Endothelial cell of umbilical vein (primary cell): ENCODE data around the gene GUCA2A. TPM values are rescaled to one million over a fixed set of nuclear protein-coding genes. Genes with fewer than 3 reads are reported as not detected.

Experiments
- BruUV-seq: library from RNA; stranded (reverse); fragments of 400-500 nt; replicated peaks from 2 replicates; lab custom pipeline; 2021; lab: Mats Ljungman, UMichigan
- CTCF ChIA-PET: fragments of 300-600, 350-600 bp; sonication (Branson Sonifier 250); formaldehyde crosslinking; loops from one replicate; lab custom pipeline; 2021; ENCODE audit warnings: antibody characterized with exemption, inconsistent platforms; lab: Charles Lee
- POLR2A ChIA-PET: fragments of 300-600, 350-600 bp; sonication (Branson Sonifier 250); formaldehyde crosslinking; loops from one replicate; lab custom pipeline; 2021; ENCODE audit warnings: antibody characterized with exemption, inconsistent platforms; lab: Charles Lee
- DNase-seq: peaks from one replicate; pipeline ENCODE4 v3.0.0-alpha.2; 2011; ENCODE audit warnings: low read depth, low spot score
- FAIRE-seq: peaks from 2 replicates; lab custom pipeline; 2011; peaks lifted over from hg19 to GRCh38; lab: Jason Lieb, UNC
- H2AFZ ChIP-seq: 2 replicates; pipeline ENCODE4 v1.6.0; 2012; ENCODE audit warnings: low read depth, low read length, control low read depth, inconsistent platforms
- H3K27ac ChIP-seq: 2 replicates; pipeline ENCODE4 v1.5.1; 2011; ENCODE audit warnings: low read depth, mild to moderate bottlenecking, control low read depth, low read length, moderate library complexity; ENCODE audit not compliant: insufficient read depth
- H3K27me3 ChIP-seq, 2 experiments: 2 replicates each; pipeline versions ENCODE4 v1.6.0 to v1.6.1; 2011; ENCODE audit warnings: low read length in 2 of 2, mixed read lengths in 1 of 2; ENCODE audit not compliant: control insufficient read depth in 2 of 2, insufficient read depth in 2 of 2
- H3K36me3 ChIP-seq, 2 experiments: 2 replicates in 1 of 2; 3 replicates in 1 of 2; pipeline ENCODE4 v1.5.1; 2011; ENCODE audit warnings: low read length in 2 of 2, mild to moderate bottlenecking in 1 of 2, moderate library complexity in 1 of 2; ENCODE audit not compliant: control insufficient read depth in 2 of 2, insufficient read depth in 2 of 2; ENCODE audit errors: extremely low read depth in 1 of 2
- H3K4me1 ChIP-seq: 3 replicates; pipeline ENCODE4 v1.5.1; 2011; ENCODE audit warnings: mild to moderate bottlenecking, low read length; ENCODE audit not compliant: control insufficient read depth, insufficient read depth; ENCODE audit errors: extremely low read depth
- H3K4me2 ChIP-seq: 2 replicates; pipeline ENCODE4 v1.6.1; 2011; ENCODE audit warnings: low read length, control low read depth, mixed read lengths; ENCODE audit not compliant: insufficient read depth
- H3K4me3 ChIP-seq, 3 experiments: fragments of 200-600 bp in 1 of 3; sonication (generic), shearing (Covaris generic) in 1 of 3; replicated peaks in 1 of 3; 2 replicates each; pipeline ENCODE4 v1.5.1; 2011 to 2016; ENCODE audit warnings: control low read depth in 3 of 3, low read length in 3 of 3, mild to moderate bottlenecking in 2 of 3, inconsistent platforms in 1 of 3, low read depth in 1 of 3, moderate library complexity in 1 of 3; ENCODE audit not compliant: insufficient read depth in 1 of 3
- H3K79me2 ChIP-seq: 2 replicates; pipeline ENCODE4 v1.6.0; 2012; ENCODE audit warnings: low read length, inconsistent platforms; ENCODE audit not compliant: control insufficient read depth, insufficient read depth
- H3K9ac ChIP-seq: replicated peaks from 2 replicates; pipeline ENCODE3; 2011; ENCODE audit warnings: low read length, control low read depth; ENCODE audit not compliant: insufficient read depth; ENCODE audit errors: extremely low read depth
- H3K9me1 ChIP-seq: replicated peaks from 3 replicates; pipeline ENCODE4 v1.6.0; 2011; ENCODE audit warnings: mild to moderate bottlenecking, low read length; ENCODE audit not compliant: control insufficient read depth, insufficient read depth; ENCODE audit errors: extremely low read depth
- H3K9me3 ChIP-seq: replicated peaks from 2 replicates; pipeline ENCODE4 v1.5.1; 2012; ENCODE audit warnings: low read length, inconsistent platforms; ENCODE audit not compliant: control insufficient read depth, insufficient read depth
- H4K20me1 ChIP-seq: replicated peaks from 2 replicates; pipeline ENCODE3; 2011; ENCODE audit warnings: mild to moderate bottlenecking, low read length; ENCODE audit not compliant: control insufficient read depth, insufficient read depth; ENCODE audit errors: extremely low read depth
- EZH2 ChIP-seq: IDR thresholded peaks from 2 replicates; pipeline ENCODE4 v1.6.1; 2012; ENCODE audit warnings: borderline replicate concordance, low read depth, mild to moderate bottlenecking, moderate library complexity, low read length, inconsistent platforms; ENCODE audit not compliant: severe bottlenecking
- GATA2 ChIP-seq: IDR thresholded peaks from 2 replicates; pipeline ENCODE4 v1.7.0; 2011; ENCODE audit warnings: low read depth, mild to moderate bottlenecking, moderate library complexity, mixed read lengths, low read length; ENCODE audit not compliant: insufficient read length, insufficient read depth
- MYC ChIP-seq: IDR thresholded peaks from one replicate; pipeline ENCODE4 v1.6.1; 2011; ENCODE audit warnings: mild to moderate bottlenecking, low read depth, low read length
- POLR2A ChIP-seq: IDR thresholded peaks from 2 replicates; pipeline ENCODE4 v1.6.1; 2012; ENCODE audit warnings: low read depth, mild to moderate bottlenecking, control low read depth, low read length
- POLR2AphosphoS5 ChIP-seq: IDR thresholded peaks from 2 replicates; pipeline ENCODE4 v1.6.1; 2012; ENCODE audit warnings: low read depth, mild to moderate bottlenecking, control low read depth, low read length, moderate library complexity; ENCODE audit not compliant: insufficient read depth
- dilution Hi-C: fragments of 300-500 bp; cut with MboI; formaldehyde crosslinking; loops from one replicate; pipeline ENCODE4 v1.15.0; 2019; ENCODE audit warnings: low sequenced_read_pairs; ENCODE audit not compliant: extremely low pct_ligation_motif_present
- intact Hi-C: fragments of 100-400 bp; cut with micrococcal nuclease; formaldehyde crosslinking; loops from one replicate; pipeline ENCODE4 v1.10.0; 2022
- polyA plus RNA-seq, 4 experiments: library from polyadenylated mRNA; depleted of rRNA in 3 of 4; stranded (reverse) in 3 of 4; unstranded in 1 of 4; fragments of >200 nt; gene quantifications; 2 replicates each; pipeline versions ENCODE4 v1.2.1 to v1.2.3, GENCODE V29; 2011 to 2012; ENCODE audit warnings: missing spikeins in 1 of 4
- total RNA-seq: library from RNA; stranded (reverse); gene quantifications from 2 replicates; pipeline ENCODE4 v1.2.3, GENCODE V29; 2021
- TF ChIP-seq, protein P1 (sequence below), 2 donors: IDR thresholded peaks; 1 replicate in 1 of 2; 2 replicates in 1 of 2; pipeline ENCODE4 v1.5.1; 2011; ENCODE audit warnings: low read length in 2 of 2, mild to moderate bottlenecking in 2 of 2, moderate library complexity in 2 of 2, control low read depth in 1 of 2, inconsistent platforms in 1 of 2, low read depth in 1 of 2; ENCODE audit not compliant: insufficient read depth in 1 of 2; ENCODE audit errors: extremely low read depth in 1 of 2
- TF ChIP-seq, protein P2 (sequence below): IDR thresholded peaks from 2 replicates; pipeline ENCODE4 v1.6.1; 2011; ENCODE audit not compliant: insufficient read depth, insufficient read length

GUCA2A gene
- total and polyA plus RNA-seq, 2 donors (not counting 3 experiments of a cell fraction or from before 2014, with no cell fraction given) = not detected

DNA sequence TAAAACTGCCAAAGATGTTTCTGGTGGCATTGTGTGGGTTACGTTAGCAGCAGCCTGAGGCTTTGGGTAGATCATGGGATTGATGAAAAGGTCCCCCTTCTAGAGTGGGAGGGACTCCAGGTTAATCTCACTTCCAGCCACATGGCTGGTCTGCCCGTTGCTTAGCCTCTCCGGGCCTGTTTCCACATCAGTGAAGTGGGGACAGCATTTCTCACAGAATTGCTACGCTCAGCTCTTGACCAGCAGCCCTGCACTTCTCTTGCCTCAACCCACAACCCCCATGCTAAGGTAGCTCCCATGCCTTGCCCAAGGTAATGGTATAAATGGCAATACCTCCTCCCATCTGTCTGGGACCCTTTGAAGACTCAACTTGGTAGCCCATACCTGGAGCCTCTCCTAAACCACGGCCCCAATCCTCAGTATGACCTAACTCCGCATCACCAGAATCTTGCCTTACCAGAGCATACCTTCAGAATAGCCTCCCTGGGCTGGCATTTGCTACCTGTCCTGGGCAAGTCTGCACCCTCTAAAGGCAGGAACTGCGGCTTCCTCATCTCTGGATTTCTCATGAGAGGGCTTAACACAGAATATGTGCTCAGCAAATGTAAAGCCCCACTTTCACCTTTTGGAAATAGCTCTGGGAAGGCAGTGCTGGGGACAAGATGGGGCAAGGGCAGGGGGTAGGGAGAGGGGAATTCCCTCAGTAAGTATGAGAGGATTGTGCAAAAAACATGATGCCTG is 10.9 kb upstream of the GUCA2A start:
- H3K27me3 ChIP-seq = no peaks in the 10 kb centered on the region
- FAIRE-seq (no peak), DNase-seq (no peak)
- no TSS peak for BruUV-seq
- intact Hi-C loops (loop anchor here (10.0 kb wide), 1 partner anchor 479 kb away; the partner anchor contains the start of gene PPIH), dilution Hi-C loops (no loop called here)
- H3K4me3 ChIP-seq = no peak overlapping the region
- H4K20me1 ChIP-seq = no peaks in the 10 kb centered on the region
- TF ChIP-seq EZH2 (no peak), POLR2A (no peak), GATA2 (no peak), POLR2AphosphoS5 (no peak), MYC (no peak)
- TF ChIP-seq, protein P1, sequence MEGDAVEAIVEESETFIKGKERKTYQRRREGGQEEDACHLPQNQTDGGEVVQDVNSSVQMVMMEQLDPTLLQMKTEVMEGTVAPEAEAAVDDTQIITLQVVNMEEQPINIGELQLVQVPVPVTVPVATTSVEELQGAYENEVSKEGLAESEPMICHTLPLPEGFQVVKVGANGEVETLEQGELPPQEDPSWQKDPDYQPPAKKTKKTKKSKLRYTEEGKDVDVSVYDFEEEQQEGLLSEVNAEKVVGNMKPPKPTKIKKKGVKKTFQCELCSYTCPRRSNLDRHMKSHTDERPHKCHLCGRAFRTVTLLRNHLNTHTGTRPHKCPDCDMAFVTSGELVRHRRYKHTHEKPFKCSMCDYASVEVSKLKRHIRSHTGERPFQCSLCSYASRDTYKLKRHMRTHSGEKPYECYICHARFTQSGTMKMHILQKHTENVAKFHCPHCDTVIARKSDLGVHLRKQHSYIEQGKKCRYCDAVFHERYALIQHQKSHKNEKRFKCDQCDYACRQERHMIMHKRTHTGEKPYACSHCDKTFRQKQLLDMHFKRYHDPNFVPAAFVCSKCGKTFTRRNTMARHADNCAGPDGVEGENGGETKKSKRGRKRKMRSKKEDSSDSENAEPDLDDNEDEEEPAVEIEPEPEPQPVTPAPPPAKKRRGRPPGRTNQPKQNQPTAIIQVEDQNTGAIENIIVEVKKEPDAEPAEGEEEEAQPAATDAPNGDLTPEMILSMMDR (IDR thresholded peaks at IDR 0.05; ENCODE audit: extremely low read depth in 1 of 2, insufficient read depth in 1 of 2, low read depth in 1 of 2, low read length in 2 of 2) = no peak
- TF ChIP-seq, protein P2, sequence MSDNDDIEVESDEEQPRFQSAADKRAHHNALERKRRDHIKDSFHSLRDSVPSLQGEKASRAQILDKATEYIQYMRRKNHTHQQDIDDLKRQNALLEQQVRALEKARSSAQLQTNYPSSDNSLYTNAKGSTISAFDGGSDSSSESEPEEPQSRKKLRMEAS = no peak
- no peaks in the 10 kb centered on the region for H3K9me3 ChIP-seq
- no peak overlapping the region for H2AFZ ChIP-seq
- H3K36me3 ChIP-seq = no peaks in the 10 kb centered on the region
- H3K4me1 ChIP-seq = peaks cover 17% of the 10 kb centered on the region
- POLR2A ChIA-PET = no interaction called here
- H3K4me2 ChIP-seq = no peak overlapping the region
- H3K79me2 ChIP-seq = no peaks in the 10 kb centered on the region
- no peaks in the 10 kb centered on the region for H3K9me1 ChIP-seq
- no peak overlapping the region for H3K27ac ChIP-seq
- no peak overlapping the region for H3K9ac ChIP-seq
- CTCF ChIA-PET = no interaction called here
